ENCODE data around the gene PCARE. TPM values are rescaled to one million over a fixed set of nuclear protein-coding genes. Genes with fewer than 3 reads are reported as not detected.

The PCARE gene
- total RNA-seq, 1 donor from 2014 or later, result not detected

DNA sequence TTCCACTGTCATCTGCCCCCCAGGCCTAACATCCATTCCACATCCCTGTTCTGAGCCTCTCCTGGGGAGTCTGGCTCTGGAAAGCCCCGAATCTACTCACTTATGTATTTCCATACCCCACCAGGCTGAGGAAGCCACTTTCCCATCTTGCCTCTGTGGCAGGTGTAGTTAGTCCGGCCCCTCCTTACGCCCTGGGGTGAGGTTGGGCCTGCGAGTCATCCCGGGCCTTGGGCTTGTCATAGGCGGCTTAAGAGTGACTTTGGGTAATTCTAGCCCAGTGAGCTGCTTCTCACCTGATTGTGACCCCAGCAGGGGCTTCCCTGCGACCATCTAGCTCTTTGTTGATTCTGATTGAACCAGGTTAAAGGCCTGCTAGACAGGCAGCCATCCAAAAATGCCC is 21.1 kb downstream of the PCARE start:
- DNase-seq (ENCODE audit: low spot score), result no peak
- TF ChIP-seq, protein P1, sequence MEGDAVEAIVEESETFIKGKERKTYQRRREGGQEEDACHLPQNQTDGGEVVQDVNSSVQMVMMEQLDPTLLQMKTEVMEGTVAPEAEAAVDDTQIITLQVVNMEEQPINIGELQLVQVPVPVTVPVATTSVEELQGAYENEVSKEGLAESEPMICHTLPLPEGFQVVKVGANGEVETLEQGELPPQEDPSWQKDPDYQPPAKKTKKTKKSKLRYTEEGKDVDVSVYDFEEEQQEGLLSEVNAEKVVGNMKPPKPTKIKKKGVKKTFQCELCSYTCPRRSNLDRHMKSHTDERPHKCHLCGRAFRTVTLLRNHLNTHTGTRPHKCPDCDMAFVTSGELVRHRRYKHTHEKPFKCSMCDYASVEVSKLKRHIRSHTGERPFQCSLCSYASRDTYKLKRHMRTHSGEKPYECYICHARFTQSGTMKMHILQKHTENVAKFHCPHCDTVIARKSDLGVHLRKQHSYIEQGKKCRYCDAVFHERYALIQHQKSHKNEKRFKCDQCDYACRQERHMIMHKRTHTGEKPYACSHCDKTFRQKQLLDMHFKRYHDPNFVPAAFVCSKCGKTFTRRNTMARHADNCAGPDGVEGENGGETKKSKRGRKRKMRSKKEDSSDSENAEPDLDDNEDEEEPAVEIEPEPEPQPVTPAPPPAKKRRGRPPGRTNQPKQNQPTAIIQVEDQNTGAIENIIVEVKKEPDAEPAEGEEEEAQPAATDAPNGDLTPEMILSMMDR (IDR thresholded peaks at IDR 0.05), result no peak
- H3K4me3 Mint-ChIP-seq (ENCODE audit: unreplicated experiment), result no peak overlapping the region
- no peaks in the 10 kb centered on the region for H3K36me3 Mint-ChIP-seq (ENCODE audit: low read depth)
- peaks cover 9% of the 10 kb centered on the region for H3K4me1 Mint-ChIP-seq (ENCODE audit: low read depth)
- peaks cover 2% of the 10 kb centered on the region for H3K27me3 Mint-ChIP-seq (ENCODE audit: low read depth)
- H3K9me3 Mint-ChIP-seq (ENCODE audit: low read depth), result no peaks in the 10 kb centered on the region
- no peak overlapping the region for H3K27ac Mint-ChIP-seq (ENCODE audit: unreplicated experiment)

DNA sequence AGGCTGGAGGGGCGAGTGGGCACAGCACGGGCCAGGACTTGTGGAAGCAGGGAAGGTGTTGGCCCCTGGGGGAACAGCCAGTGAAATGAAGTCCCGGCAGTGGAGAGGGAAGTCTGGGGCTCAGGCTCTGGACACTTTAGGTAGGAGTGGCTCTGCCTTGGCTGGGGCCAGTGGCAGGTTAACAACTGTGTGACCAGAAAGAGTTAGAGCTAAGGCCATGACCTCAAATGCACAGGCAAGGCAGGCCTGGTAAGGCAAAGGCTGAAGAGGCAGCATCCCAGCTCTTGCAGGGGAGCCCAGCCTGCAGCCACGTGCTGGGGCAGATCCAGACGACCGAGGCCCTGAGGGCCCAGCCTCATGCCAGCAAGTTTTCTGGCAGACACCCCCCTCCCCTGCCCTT is 21.5 kb downstream of the PCARE start:
- Mint-ChIP-seq H3K27ac (ENCODE audit: unreplicated experiment) (no peak overlapping the region), H3K36me3 (ENCODE audit: low read depth) (no peaks in the 10 kb centered on the region), H3K4me3 (ENCODE audit: unreplicated experiment) (no peak overlapping the region), H3K9me3 (ENCODE audit: low read depth) (no peaks in the 10 kb centered on the region), H3K27me3 (ENCODE audit: low read depth) (peaks cover 4% of the 10 kb centered on the region), H3K4me1 (ENCODE audit: low read depth) (peaks cover 9% of the 10 kb centered on the region)
- TF ChIP-seq, protein P1 (IDR thresholded peaks at IDR 0.05), result no peak
- no peak for DNase-seq (ENCODE audit: low spot score)

DNA sequence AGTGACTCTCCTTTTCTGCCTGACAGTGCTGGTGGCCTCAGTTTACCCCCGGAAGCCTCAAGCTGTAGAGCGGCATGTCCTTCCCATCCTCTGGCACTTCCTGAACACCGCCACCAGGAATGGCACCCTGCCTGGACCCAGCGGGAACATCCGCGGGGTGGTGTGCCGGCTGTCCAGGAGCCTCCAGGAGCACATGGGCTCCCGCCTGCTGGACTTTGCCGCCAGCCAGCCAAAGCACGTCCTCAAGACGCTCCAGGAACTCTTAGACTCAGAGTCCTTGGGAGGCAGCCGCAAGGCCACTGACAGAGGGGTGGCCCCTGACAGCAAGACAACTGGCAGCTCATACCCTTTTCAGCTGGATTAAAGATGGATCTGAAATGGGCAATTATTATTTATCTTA is 22.6 kb downstream of the PCARE start:
- no peak overlapping the region for H3K27ac Mint-ChIP-seq (ENCODE audit: unreplicated experiment)
- no peak for DNase-seq (ENCODE audit: low spot score)
- no peaks in the 10 kb centered on the region for H3K36me3 Mint-ChIP-seq (ENCODE audit: low read depth)
- no peak overlapping the region for H3K4me3 Mint-ChIP-seq (ENCODE audit: unreplicated experiment)
- H3K9me3 Mint-ChIP-seq (ENCODE audit: low read depth), result no peaks in the 10 kb centered on the region
- TF ChIP-seq, protein P1 (IDR thresholded peaks at IDR 0.05), result no peak
- peaks cover 6% of the 10 kb centered on the region for H3K27me3 Mint-ChIP-seq (ENCODE audit: low read depth)
- H3K4me1 Mint-ChIP-seq (ENCODE audit: low read depth), result peaks cover 9% of the 10 kb centered on the region

DNA sequence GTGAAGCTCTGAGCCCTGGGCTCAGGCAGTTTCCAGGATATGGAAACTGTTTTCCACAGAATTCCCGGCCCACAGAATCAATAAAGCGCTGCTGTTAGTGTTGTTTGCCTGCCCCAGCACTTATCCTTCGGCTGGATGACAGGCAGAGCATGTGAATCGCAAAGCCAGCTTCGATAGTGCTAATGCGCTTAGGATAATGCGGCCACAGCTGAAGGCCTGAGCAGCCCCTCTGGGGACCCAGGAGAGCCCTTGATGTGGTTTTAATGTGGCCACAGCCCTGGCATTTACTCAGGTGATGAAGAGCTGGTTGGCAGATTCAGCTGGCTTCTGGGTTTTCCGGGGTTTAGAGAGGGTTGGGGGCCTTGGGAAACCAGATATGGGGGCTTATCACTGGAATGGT is 23.7 kb downstream of the PCARE start:
- Mint-ChIP-seq H3K9me3 (ENCODE audit: low read depth) (no peaks in the 10 kb centered on the region), H3K4me3 (ENCODE audit: unreplicated experiment) (no peak overlapping the region), H3K27me3 (ENCODE audit: low read depth) (peaks cover 12% of the 10 kb centered on the region), H3K36me3 (ENCODE audit: low read depth) (no peaks in the 10 kb centered on the region), H3K27ac (ENCODE audit: unreplicated experiment) (no peak overlapping the region), H3K4me1 (ENCODE audit: low read depth) (peaks cover 9% of the 10 kb centered on the region)
- no peak for DNase-seq (ENCODE audit: low spot score)
- TF ChIP-seq, protein P1 (IDR thresholded peaks at IDR 0.05), result no peak

DNA sequence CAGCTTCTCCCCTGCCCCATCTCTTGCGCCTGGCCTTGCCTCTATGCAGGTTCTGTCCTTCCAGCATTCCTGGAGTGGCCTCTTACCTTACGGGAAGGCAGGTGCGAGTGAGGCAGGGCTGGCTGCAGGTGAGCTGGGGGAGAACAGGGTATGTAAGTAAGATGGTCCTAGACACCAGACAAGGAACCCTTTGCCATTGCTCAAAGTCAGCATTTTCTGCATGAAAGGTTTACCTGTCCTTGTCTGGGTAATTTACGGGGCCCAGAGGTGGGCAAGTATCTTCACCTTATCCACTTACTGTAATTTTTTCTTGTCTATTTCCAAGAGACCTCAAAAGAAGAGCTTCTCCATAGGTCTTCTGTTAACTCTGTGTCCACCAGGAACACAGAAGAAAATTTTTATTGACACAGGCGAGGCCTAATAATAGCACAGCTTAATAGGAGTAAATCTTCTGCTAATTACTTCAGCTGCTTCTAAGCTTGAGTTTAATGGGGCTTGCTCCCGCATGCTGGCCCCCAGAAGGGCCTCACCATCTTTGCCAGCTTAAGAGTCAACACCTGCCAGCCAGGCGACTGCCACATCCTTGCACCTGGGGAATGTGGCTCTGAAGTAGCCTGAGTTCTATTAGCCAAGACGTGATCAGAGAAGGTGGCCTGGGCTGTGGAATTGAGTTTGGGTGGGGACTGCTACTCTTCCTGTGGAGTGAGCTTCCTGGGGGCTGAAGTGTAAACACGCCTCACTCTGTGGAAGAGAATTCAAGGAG is 27.1 kb downstream of the PCARE start:
- Mint-ChIP-seq H3K27ac (ENCODE audit: unreplicated experiment) (no peak overlapping the region), H3K27me3 (ENCODE audit: low read depth) (peaks cover 14% of the 10 kb centered on the region), H3K9me3 (ENCODE audit: low read depth) (no peaks in the 10 kb centered on the region), H3K4me3 (ENCODE audit: unreplicated experiment) (no peak overlapping the region), H3K4me1 (ENCODE audit: low read depth) (peaks cover 8% of the 10 kb centered on the region), H3K36me3 (ENCODE audit: low read depth) (no peaks in the 10 kb centered on the region)
- TF ChIP-seq, protein P1 (IDR thresholded peaks at IDR 0.05), result no peak
- no peak for DNase-seq (ENCODE audit: low spot score)

Measured in chondrocyte (in vitro differentiated cells).